GM18867 (cell line): ENCODE measurements around the gene SRRM1.
"Not testable (repeated sequence)": the region's sequence is repeated elsewhere in the genome, so short reads cannot be mapped to it uniquely, and the experiment has no call there.

Experiments used
- ATAC-seq: cut with Tn5 transposase; IDR thresholded peaks from one replicate; pipeline ENCODE4 v1.9.1; 2021; ENCODE audit warnings: mild to moderate bottlenecking, moderate library complexity; ENCODE audit not compliant: unreplicated experiment

SRRM1 gene

GRCh38 chr1:24643363-24644099 is 429 bp downstream of the SRRM1 start:
- ATAC-seq, result peak; percentile 16

DNA sequence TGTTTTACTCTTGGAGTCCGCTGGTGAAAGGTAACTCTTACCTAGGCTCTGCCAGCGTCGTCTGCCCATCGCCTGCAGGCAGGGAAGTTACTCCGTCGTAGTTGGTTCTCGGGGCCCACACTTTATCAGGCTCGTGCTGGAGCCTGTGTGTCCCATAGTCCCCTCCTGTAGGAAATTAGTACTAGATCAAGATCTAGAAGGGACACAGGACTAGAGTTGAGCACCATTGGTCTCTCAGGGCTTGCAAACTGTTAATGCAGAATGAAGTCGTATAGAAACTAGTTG is 940 bp downstream of the SRRM1 start:
- ATAC-seq, result no peak

DNA sequence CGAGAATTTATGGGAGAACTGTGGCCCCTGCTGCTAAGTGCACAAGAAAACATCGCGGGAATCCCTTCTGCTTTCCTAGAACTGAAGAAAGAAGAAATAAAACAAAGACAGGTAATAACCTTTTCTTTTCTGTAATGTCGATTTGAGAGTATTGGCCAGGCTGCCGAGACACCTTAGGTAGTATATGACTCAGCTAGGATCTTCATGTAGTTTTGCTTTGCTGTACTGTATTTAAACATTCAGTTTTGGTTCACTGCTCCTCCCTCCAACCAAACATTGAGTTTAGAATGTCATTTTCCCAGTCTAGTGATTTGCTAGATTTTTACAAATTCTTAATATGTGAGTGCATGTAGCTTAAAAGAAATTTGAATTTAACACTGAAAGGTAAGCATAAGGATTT is 5.8 kb downstream of the SRRM1 start:
- ATAC-seq, result no peak

- no peak for ATAC-seq
These were observed 9.3 kb downstream of the SRRM1 start for GRCh38 chr1:24652382-24652781.

DNA sequence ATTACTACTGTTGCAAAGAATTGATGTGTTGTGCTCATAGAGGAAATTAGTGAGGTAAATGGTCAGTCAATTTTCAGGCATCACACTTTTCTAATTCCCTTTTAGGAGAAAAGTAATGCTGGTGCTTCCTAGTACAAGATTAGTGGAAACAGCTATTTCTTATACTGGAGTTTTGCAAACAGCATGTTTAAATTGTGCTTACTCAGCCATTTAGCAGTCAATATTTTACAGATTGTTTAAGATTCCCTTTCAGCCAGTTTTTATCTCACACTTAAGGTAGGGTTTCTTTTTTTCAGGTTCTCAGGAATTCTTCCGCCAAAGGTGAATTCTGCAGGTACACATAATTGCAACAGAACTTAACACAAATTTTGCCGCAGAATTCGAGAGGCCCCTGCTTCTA is 10.9 kb downstream of the SRRM1 start:
- no peak for ATAC-seq

DNA sequence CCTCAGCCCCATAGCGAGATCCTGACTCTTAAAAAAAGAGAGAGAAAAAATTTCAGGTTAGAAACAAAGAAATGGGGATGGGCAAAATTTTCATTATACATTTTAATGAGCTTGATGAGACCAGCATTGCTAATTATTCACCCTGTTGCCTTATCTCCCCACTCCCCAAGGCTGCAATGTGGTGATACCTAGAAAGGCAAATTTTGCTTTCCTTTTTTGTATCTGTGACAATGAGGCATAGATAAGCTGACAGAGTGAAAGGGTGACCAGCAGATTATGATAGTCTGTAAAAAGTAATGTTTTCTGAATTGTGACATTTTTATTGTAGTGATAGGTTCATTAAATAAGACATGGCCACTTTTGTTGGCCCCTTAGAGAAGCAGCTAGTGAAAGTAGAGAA is 12.9 kb downstream of the SRRM1 start:
- no peak for ATAC-seq

DNA sequence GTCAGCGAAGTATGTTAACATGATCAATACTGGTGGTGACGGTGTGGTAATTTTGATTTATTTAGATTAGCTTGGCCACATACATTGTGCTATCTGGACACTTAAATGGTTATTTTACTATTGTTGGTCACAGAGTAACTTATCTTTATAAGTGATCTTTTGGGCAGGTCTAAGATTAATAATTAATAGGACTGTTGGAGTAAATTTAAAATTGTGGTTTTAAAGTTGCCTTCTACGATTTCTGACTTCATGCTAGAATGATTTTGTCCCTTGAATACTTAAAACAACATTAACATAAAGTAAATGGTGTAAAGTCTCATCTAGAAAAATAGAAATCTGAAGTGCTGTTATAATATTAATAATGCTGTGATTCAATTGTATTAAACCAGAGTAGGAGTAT is 14.7 kb downstream of the SRRM1 start:
- ATAC-seq, result no peak

DNA sequence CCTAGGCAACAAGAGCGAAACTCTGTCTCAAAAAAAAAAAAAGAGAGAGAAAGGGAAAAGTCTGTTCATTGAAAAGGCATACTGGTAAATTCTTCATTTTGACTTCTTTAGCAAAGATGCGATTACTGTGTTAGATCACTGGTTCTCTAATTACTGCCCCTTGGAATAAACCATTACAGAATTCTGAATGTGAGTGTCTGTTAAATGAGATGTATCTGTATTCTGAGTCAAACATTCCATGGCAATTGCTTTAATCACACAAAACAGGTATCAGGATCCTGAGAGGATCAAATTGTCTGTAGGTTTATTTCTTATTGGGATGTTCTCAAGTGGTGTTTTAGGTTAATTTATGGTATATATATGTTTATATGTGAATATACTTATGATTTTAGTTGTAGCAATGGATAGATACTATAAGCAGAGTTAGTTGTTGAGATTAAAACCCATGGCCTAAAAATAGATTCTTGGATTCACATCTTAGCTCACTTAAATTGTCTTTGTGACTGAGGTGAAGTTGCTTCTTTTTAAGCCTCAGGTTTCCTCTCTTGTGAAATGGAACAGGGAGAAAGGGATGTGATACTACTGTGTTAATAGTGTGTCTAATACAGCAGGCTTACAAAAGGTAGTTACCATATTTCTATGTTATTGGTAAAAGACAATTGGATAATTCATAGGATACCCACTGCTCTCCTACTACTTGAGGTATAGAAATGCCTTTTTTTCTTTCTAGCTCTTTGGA is 16.2 kb downstream of the SRRM1 start:
- no peak for ATAC-seq

GRCh38 chr1:24659993-24660665 is 17.0 kb downstream of the SRRM1 start:
- ATAC-seq, result no peak

DNA sequence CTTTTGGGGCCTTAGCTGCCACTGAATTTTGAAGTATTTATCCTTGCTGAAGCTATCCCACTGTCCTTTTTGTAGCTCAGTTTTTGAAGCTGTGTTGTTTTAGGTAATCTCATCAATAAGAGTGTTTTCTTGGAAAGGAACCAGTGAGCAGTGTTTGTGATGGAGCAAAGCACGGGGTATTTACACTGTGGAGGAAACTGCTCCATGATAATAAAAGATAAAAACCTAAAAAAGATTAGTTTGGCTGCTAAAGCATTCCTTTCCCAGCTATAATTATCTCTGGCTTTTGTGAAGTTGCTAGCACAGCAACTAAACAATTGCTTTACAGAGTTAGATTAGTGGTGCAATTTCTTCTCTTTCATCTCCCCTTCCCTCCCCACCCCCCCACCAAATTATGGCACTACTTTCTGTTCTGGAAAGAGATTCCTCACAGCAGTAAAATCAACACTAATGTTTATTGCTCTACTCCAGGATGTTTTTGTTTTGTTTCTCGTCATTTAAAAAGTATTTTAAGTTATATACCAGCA is 21.5 kb downstream of the SRRM1 start:
- ATAC-seq, result no peak

DNA sequence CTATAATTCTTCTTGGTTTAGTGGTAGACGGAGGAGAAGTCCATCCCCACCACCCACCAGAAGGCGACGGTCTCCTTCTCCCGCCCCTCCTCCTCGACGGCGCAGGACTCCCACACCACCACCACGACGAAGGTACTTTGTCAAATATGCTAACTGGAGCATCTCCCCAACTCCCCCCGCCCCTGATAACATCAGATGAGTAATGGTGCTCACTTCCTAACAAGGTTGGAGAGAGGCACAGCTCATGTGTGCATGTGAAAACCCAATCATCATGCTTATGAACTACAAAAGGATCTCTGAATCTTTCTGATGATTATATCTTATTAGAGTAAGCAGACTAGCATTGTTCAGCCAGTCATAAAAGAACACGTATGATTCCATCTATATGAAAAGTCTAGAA is 23.7 kb downstream of the SRRM1 start:
- ATAC-seq, result no peak

DNA sequence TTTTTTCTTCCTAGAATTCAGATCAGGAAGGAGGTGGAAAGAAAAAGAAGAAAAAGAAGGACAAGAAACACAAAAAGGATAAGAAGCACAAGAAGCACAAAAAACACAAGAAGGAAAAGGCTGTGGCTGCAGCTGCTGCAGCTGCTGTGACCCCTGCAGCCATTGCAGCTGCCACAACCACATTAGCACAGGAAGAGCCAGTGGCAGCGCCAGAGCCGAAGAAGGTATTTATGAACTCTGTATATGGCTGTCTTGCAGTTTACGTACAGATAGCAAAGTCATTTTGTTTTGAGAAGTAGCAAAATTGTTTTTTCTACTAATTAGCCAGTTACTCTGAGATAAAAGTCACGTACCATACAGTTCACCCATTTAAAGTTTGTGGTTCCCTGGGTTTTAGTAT is 28.3 kb downstream of the SRRM1 start:
- ATAC-seq, result not testable (repeated sequence)

- ATAC-seq, result not testable (repeated sequence)
These were observed 29.6 kb downstream of the SRRM1 start for GRCh38 chr1:24672686-24673085.

DNA sequence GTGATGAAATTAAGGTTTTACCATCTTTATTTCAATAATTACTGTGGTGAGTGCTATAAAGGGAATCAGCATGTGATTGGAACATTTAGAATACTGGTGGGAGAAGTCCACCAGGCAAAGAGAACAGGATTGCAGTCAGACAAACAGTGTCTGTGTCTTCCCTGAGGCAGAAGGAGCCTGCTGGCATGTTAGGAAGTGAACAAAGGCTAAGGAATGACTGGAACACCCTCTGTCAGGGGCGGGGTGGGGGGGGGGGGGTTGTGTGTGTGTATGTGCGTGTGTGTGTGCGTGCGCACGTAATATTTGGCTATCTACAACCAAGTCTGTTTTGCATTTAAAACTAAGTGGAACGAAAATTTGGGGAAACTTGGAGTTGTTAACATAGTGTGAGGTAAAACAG is 30.2 kb downstream of the SRRM1 start:
- no peak for ATAC-seq

GRCh38 chr1:24678421-24678820 is 35.3 kb downstream of the SRRM1 start:
- not testable (repeated sequence) for ATAC-seq

DNA sequence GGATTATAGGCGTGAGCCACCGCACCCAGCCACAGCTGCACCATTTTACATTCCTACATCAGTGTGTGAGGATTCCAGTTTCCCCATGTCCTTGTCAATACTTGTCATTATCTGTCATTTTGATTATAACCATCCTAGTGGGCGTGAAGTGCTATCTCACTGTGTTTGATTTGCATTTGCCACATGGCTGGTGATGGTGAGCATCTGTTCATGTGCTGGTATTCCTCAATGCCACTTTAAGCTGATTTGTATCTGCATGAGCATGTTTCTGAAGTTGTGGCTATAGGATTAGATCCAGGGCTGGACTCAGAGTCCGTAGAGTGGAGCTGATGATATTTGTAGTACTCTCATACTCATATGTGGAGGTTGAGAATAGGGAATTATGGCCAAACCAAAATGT is 36.6 kb downstream of the SRRM1 start:
- no peak for ATAC-seq

DNA sequence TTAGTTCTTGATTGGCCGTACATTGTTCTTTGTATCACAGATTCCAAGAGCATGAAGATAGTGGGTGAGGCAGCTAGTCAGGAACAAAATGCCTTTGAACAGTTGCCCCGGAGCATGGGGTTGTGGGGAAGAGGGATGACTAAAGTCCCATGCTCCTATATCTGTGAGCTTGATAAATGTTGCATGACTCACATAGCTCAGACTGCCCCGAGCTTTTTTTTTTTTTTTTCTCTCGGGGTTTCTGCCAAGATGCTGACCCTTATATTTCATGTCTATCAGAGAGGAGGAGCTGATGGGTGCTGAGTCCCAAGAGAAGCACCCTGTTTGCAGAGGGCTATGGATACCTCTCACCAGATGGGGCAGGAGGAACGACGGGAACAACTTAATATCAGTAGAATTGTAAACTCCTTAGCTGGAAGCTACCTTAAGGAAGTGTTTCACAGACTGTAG is 40.6 kb downstream of the SRRM1 start:
- no peak for ATAC-seq

DNA sequence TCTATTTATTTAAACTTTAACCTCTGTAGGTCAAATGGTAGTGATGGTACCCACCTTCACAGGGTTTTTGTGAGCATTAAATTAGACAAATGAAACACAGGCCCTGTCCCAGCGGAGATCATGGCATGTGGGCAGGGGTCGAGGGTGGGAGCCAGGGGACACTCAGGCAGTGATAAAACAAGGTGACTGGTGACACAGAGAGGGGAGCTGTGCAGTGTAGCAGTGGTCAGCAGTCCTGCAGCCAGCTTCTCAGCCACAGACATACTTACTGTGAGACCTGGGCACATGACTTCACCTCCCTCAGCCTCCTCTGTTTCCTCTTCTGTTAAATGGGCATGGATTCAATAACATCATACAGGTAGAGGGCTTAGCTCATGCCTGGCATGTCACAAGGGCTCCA is 44.9 kb downstream of the SRRM1 start:
- ATAC-seq, result no peak

DNA sequence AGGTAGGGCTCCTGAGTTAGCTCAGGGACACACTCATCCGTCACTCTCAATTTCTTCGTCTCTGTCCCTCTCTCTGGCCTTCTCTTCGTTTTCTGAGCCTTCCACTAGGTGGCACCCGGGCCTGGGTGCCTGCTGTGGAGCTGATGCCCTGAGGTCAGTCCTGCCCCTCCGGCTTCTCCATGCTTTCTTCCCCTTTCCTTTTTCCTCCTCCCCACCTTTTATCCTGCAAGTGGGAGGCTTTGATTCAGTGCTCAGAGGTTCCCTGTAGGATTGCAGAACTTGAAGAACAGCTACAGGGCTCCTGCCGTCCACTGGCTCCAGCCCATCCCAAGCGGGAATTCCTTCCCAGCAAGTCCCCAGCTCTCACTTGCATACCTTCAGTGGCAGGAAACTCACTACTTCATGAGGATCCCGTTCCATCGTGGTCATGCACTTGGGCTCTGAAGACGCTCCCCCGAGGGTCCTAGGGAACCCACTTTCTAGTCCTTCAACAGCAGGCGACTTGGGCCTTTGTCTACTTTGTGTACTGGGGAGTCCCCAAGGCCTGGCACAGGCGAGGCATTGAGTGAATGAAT is 45.6 kb downstream of the SRRM1 start:
- no peak for ATAC-seq

GRCh38 chr1:24691051-24691450 is 47.9 kb downstream of the SRRM1 start:
- no peak for ATAC-seq

DNA sequence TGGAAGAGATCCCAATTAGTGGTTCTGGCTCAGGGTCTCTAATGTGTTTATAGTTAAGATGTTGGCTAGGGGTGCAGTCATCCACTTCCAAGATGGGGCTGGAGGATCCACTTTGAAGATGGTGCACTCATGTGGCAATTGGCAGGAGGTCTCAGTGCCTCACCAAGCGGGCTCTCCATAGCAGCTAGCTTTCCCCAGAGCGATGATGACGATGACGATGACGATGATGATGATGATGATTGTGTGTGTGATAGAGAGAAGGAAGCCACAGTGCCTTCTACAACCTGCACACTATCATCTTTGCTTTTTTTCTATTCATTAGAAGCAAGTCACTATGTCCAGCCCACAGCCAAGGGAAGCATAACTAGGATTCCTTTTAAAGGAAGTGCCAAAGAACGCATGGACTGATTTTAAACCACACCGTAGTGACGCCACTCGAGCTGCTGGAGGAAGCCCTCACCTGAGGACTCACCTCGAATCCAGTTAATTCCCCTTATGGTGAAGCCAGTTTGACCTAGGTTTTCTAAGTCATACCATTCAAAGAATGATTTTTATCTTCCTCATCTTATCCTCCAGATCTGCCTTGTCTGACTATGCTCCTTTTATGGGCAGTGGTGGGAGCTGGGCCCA is 49.4 kb downstream of the SRRM1 start:
- ATAC-seq, result no peak
